ENCODE data around the gene KLF12. TPM values are rescaled to one million over a fixed set of nuclear protein-coding genes. Genes with fewer than 3 reads are reported as not detected.

The KLF12 gene
- polyA plus RNA-seq, 3 donors: 0.04 to 1.3 (median 0.38) TPM

GRCh38 chr13:74131227-74131626 lies 3.0 kb downstream of the KLF12 start:
- intact Hi-C loops (cut with micrococcal nuclease): no loop called here
- peaks cover 21 to 31% (median 23%) of the 10 kb centered on the region in 3 donors for H3K27me3 Mint-ChIP-seq (ENCODE audit: low read depth in 3 of 3)
- H3K4me1 Mint-ChIP-seq: peaks cover 14% of the 10 kb centered on the region
- Histone ChIP-seq H3K9me3 (replicated peaks in 1 of 2; ENCODE audit: control insufficient read depth in 1 of 2, insufficient read depth in 1 of 2, low read length in 2 of 2) (no peaks in the 10 kb centered on the region), H3K27ac (ENCODE audit: low read depth in 1 of 2, low read length in 2 of 2) (no peak overlapping the region), H3K36me3 (replicated peaks in 1 of 2; ENCODE audit: control insufficient read depth in 1 of 2, insufficient read depth in 2 of 2, low read length in 2 of 2) (no peaks in the 10 kb centered on the region), H4K20me1 (ENCODE audit: insufficient read depth, low read length) (no peaks in the 10 kb centered on the region), H3K4me3 (replicated peaks in 1 of 3; ENCODE audit: low read depth in 2 of 3, low read length in 3 of 3) (no peak overlapping the region), H3K4me1 (ENCODE audit: control insufficient read depth in 1 of 2, insufficient read depth in 2 of 2, low read length in 2 of 2) (peaks cover 15 to 29% of the 10 kb centered on the region in 2 donors), H3K27me3 (ENCODE audit: control insufficient read depth in 2 of 2, insufficient read depth in 2 of 2, low read length in 2 of 2) (peaks cover 9 to 27% of the 10 kb centered on the region in 2 donors), H3K4me2 (replicated peaks; ENCODE audit: extremely low read depth, low read length, poor library complexity, severe bottlenecking) (no peak overlapping the region), H2AFZ (ENCODE audit: insufficient read depth, low read depth, low read length, poor library complexity, severe bottlenecking) (no peak overlapping the region), H3K79me2 (ENCODE audit: insufficient read depth, low read length) (no peaks in the 10 kb centered on the region), H3K9ac (ENCODE audit: insufficient read depth, low read length, poor library complexity, severe bottlenecking) (no peak overlapping the region)
- no peak overlapping the region for H3K27ac Mint-ChIP-seq
- H3K36me3 Mint-ChIP-seq: no peaks in the 10 kb centered on the region
- no peak overlapping the region for H3K4me3 Mint-ChIP-seq
- WGBS (ENCODE audit: insufficient coverage): 88% methylated on average over 1 of the region's 3 CpGs
- peaks cover 0 to 2% (median 2%) of the 10 kb centered on the region in 7 donors for H3K9me3 Mint-ChIP-seq
- no peak for TF ChIP-seq CTCF (IDR thresholded peaks at IDR 0.05)
- no peak for DNase-seq

GRCh38 chr13:74129500-74130191 lies 4.6 kb downstream of the KLF12 start:
- no peaks in the 10 kb centered on the region for H3K9me3 ChIP-seq (replicated peaks in 1 of 2; ENCODE audit: control insufficient read depth in 1 of 2, insufficient read depth in 1 of 2, low read length in 2 of 2)
- Mint-ChIP-seq H3K27ac (no peak overlapping the region), H3K9me3 (peaks cover 0 to 4% (median 2%) of the 10 kb centered on the region in 7 donors), H3K27me3 (ENCODE audit: low read depth in 3 of 3) (peaks cover 21 to 28% (median 21%) of the 10 kb centered on the region in 3 donors), H3K4me3 (no peak overlapping the region), H3K36me3 (no peaks in the 10 kb centered on the region), H3K4me1 (peaks cover 14% of the 10 kb centered on the region)
- no peak overlapping the region for H3K4me2 ChIP-seq (replicated peaks; ENCODE audit: extremely low read depth, low read length, poor library complexity, severe bottlenecking)
- no peak overlapping the region for H2AFZ ChIP-seq (ENCODE audit: insufficient read depth, low read depth, low read length, poor library complexity, severe bottlenecking)
- intact Hi-C loops (cut with micrococcal nuclease): no loop called here
- TF ChIP-seq CTCF (IDR thresholded peaks at IDR 0.05): no peak
- H3K27me3 ChIP-seq (ENCODE audit: control insufficient read depth in 2 of 2, insufficient read depth in 2 of 2, low read length in 2 of 2): peaks cover 7 to 21% of the 10 kb centered on the region in 2 donors
- DNase-seq: no peak
- H3K36me3 ChIP-seq (replicated peaks in 1 of 2; ENCODE audit: control insufficient read depth in 1 of 2, insufficient read depth in 2 of 2, low read length in 2 of 2): no peaks in the 10 kb centered on the region
- no peaks in the 10 kb centered on the region for H4K20me1 ChIP-seq (ENCODE audit: insufficient read depth, low read length)
- 92% methylated on average over 2 of the region's 5 CpGs for WGBS (ENCODE audit: insufficient coverage)
- H3K4me1 ChIP-seq (ENCODE audit: control insufficient read depth in 1 of 2, insufficient read depth in 2 of 2, low read length in 2 of 2): peaks cover 9 to 16% of the 10 kb centered on the region in 2 donors
- H3K27ac ChIP-seq (ENCODE audit: low read depth in 1 of 2, low read length in 2 of 2): no peak overlapping the region
- H3K4me3 ChIP-seq (replicated peaks in 1 of 3; ENCODE audit: low read depth in 2 of 3, low read length in 3 of 3): no peak overlapping the region
- no peaks in the 10 kb centered on the region for H3K79me2 ChIP-seq (ENCODE audit: insufficient read depth, low read length)
- no peak overlapping the region for H3K9ac ChIP-seq (ENCODE audit: insufficient read depth, low read length, poor library complexity, severe bottlenecking)

All from CD14-positive monocyte (primary cell).